Loucy (cell line): ENCODE measurements around the gene CTCFL.

ENCODE experiments used
- H2AFZ ChIP-seq: fragments of 200-600 bp; sonication (generic); 2 replicates; pipeline ENCODE4 v1.6.0; 2016; ENCODE audit warnings: antibody characterized with exemption, mild to moderate bottlenecking, low read length, moderate library complexity
- H3F3A ChIP-seq: fragments of 200-600 bp; 2 replicates; pipeline ENCODE4 v1.6.0; 2016; ENCODE audit warnings: antibody characterized with exemption, low read depth, mild to moderate bottlenecking
- H3K27me3 ChIP-seq: fragments of 200-600 bp; sonication (generic); 2 replicates; pipeline ENCODE4 v1.6.1; 2014; ENCODE audit warnings: low read length, mild to moderate bottlenecking; ENCODE audit not compliant: insufficient read depth, poor library complexity, severe bottlenecking
- H3K36me3 ChIP-seq: fragments of 200-600 bp; sonication (generic); 2 replicates; pipeline ENCODE4 v1.6.1; 2016; ENCODE audit warnings: low read length; ENCODE audit not compliant: insufficient read depth
- H3K4me1 ChIP-seq: fragments of 200-600 bp; sonication (generic); 2 replicates; pipeline ENCODE4 v1.5.1; 2014; ENCODE audit warnings: low read length, mild to moderate bottlenecking; ENCODE audit not compliant: insufficient read depth, poor library complexity, severe bottlenecking
- H3K4me2 ChIP-seq: fragments of 200-600 bp; sonication (generic); 2 replicates; pipeline ENCODE4 v1.6.0; 2014; ENCODE audit warnings: antibody characterized with exemption, low read length, low read depth, mild to moderate bottlenecking; ENCODE audit not compliant: poor library complexity, severe bottlenecking
- H3K4me3 ChIP-seq: fragments of 200-600 bp; sonication (generic); 2 replicates; pipeline ENCODE4 v1.5.1; 2014; ENCODE audit warnings: low read length, mild to moderate bottlenecking, mixed read lengths; ENCODE audit not compliant: poor library complexity, severe bottlenecking
- H3K79me2 ChIP-seq: fragments of 200-600 bp; sonication (generic); 2 replicates; pipeline ENCODE4 v1.6.1; 2014; ENCODE audit warnings: low read length; ENCODE audit not compliant: insufficient read depth
- H3K9ac ChIP-seq: fragments of 200-600 bp; sonication (generic); 2 replicates; pipeline ENCODE4 v1.6.0; 2014; ENCODE audit warnings: mild to moderate bottlenecking, low read depth, low read length, moderate library complexity; ENCODE audit not compliant: poor library complexity, severe bottlenecking
- H3K9me2 ChIP-seq: fragments of 200-600 bp; sonication (generic); replicated peaks from 2 replicates; pipeline ENCODE4 v1.6.1; 2016; ENCODE audit warnings: low read depth, low read length, mixed read lengths
- H3K9me3 ChIP-seq: fragments of 200-600 bp; sonication (generic); 2 replicates; pipeline ENCODE4 v1.6.1; 2014; ENCODE audit warnings: mild to moderate bottlenecking, antibody characterized with exemption, low read length, low read depth; ENCODE audit not compliant: insufficient read depth
- H4K20me1 ChIP-seq: fragments of 200-600 bp; sonication (generic); 2 replicates; pipeline ENCODE4 v1.6.0; 2014; ENCODE audit warnings: antibody characterized with exemption, low read length, mild to moderate bottlenecking; ENCODE audit not compliant: insufficient read depth, poor library complexity, severe bottlenecking
- CTCF ChIP-seq: fragments of 200-600 bp; sonication (generic); conservative IDR thresholded peaks from 2 replicates; pipeline ENCODE4 v1.5.1; 2014; ENCODE audit warnings: mild to moderate bottlenecking, antibody characterized with exemption, low read length
- EZH2phosphoT487 ChIP-seq: fragments of 200-600 bp; IDR thresholded peaks from 2 replicates; pipeline ENCODE4 v1.6.1; 2018; ENCODE audit warnings: antibody characterized with exemption, mild to moderate bottlenecking, moderate library complexity, borderline replicate concordance

The CTCFL gene

GRCh38 chr20:57481281-57481711 lies 43.6 kb downstream of the CTCFL start:
- Histone ChIP-seq H3K27me3 (no peaks in the 10 kb centered on the region), H4K20me1 (no peaks in the 10 kb centered on the region), H3K9me2 (no peaks in the 10 kb centered on the region), H3K9ac (peak overlapping the region; percentile 62), H2AFZ (no peak overlapping the region), H3F3A (peaks cover 9% of the 10 kb centered on the region), H3K4me1 (peaks cover 68% of the 10 kb centered on the region), H3K4me2 (peak overlapping the region; percentile 67), H3K9me3 (no peaks in the 10 kb centered on the region), H3K4me3 (peak overlapping the region; percentile 48), H3K79me2 (no peaks in the 10 kb centered on the region), H3K36me3 (no peaks in the 10 kb centered on the region)
- TF ChIP-seq CTCF = no peak
- TF ChIP-seq EZH2phosphoT487 = no peak

GRCh38 chr20:57480444-57481160 lies 44.3 kb downstream of the CTCFL start:
- TF ChIP-seq EZH2phosphoT487 (no peak), CTCF (no peak)
- H3K27me3 ChIP-seq = no peaks in the 10 kb centered on the region
- H3K9me3 ChIP-seq = no peaks in the 10 kb centered on the region
- no peaks in the 10 kb centered on the region for H4K20me1 ChIP-seq
- H3F3A ChIP-seq = peaks cover 13% of the 10 kb centered on the region
- H3K4me2 ChIP-seq = peak overlapping the region; percentile 67
- H3K9me2 ChIP-seq = no peaks in the 10 kb centered on the region
- H3K9ac ChIP-seq = peak overlapping the region; percentile 62
- no peaks in the 10 kb centered on the region for H3K79me2 ChIP-seq
- peaks cover 73% of the 10 kb centered on the region for H3K4me1 ChIP-seq
- H3K4me3 ChIP-seq = peak overlapping the region; percentile 48
- peak overlapping the region; percentile 52; the same call in 1 of the 2 replicates for H2AFZ ChIP-seq
- no peaks in the 10 kb centered on the region for H3K36me3 ChIP-seq

- no peaks in the 10 kb centered on the region for H3K27me3 ChIP-seq
- TF ChIP-seq CTCF (no peak), EZH2phosphoT487 (no peak)
- H4K20me1 ChIP-seq = no peaks in the 10 kb centered on the region
- no peaks in the 10 kb centered on the region for H3K36me3 ChIP-seq
- no peak overlapping the region for H3K4me2 ChIP-seq
- no peak overlapping the region for H3K9ac ChIP-seq
- no peak overlapping the region for H3K4me3 ChIP-seq
- H3K79me2 ChIP-seq = no peaks in the 10 kb centered on the region
- no peaks in the 10 kb centered on the region for H3K9me2 ChIP-seq
- H3K4me1 ChIP-seq = peaks cover 87% of the 10 kb centered on the region
- H3F3A ChIP-seq = peaks cover 20% of the 10 kb centered on the region
- no peaks in the 10 kb centered on the region for H3K9me3 ChIP-seq
- no peak overlapping the region for H2AFZ ChIP-seq
Observed at GRCh38 chr20:57479196-57479595, 45.7 kb downstream of the CTCFL start.
